Sciatic nerve (tissue), 2 donors: ENCODE data around the gene FNBP1. TPM values are rescaled to one million over a fixed set of nuclear protein-coding genes. Genes with fewer than 3 reads are reported as not detected.

Experiments used
- ATAC-seq: fragments of 200-7000 bp; cut with Tn5 transposase; one replicate; pipeline ENCODE4 v1.9.1; 2020; ENCODE audit warnings: mild to moderate bottlenecking, moderate library complexity
- DNase-seq: peaks from one replicate; pipeline ENCODE4 v3.0.0-alpha.2; 2020; ENCODE audit warnings: low spot score
- intact Hi-C: fragments of 100-400 bp; cut with DNase I; formaldehyde crosslinking; loops from one replicate; pipeline ENCODE4 v1.14.2; 2022
- total RNA-seq: library from RNA; stranded (reverse); fragmentation: NEBNext Ultra II Directional; extraction: Animal tissue kit (Norgen Biotek cat#: 25700); gene quantifications from one replicate; pipeline ENCODE4 v1.2.1, GENCODE V29; 2021
- donor health status: DM: no; HTN: no; CAD: no.
- donor health status: DM: no; HTN: no; CAD: no.

Gene FNBP1
- total RNA-seq, 1 donor from 2014 or later: 132 TPM

DNA sequence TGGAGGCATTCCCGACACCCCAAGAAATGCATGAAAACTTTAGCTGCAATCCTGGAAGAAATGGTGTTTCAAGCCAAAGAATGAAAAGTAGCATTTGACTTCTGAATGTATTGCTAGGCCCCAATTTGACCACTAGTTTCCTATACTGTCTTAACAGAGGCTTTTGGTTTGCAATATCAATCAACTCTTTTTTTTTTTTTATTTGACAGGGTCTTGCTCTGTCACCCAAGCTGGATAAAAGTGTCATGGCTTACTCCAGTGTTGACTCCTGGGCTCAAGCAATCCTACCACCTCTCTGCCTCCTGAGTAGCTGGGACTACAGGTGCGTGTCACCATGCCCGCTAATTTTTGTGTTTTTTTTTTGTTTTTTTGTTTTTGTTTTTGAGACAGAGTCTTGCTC, 7.5 kb upstream of the FNBP1 start:
- ATAC-seq (no peak), DNase-seq (no peak)
- intact Hi-C loops: loop anchor here (10.0 kb wide), 1 partner anchor 166 kb away; no protein-coding TSS in a partner anchor

DNA sequence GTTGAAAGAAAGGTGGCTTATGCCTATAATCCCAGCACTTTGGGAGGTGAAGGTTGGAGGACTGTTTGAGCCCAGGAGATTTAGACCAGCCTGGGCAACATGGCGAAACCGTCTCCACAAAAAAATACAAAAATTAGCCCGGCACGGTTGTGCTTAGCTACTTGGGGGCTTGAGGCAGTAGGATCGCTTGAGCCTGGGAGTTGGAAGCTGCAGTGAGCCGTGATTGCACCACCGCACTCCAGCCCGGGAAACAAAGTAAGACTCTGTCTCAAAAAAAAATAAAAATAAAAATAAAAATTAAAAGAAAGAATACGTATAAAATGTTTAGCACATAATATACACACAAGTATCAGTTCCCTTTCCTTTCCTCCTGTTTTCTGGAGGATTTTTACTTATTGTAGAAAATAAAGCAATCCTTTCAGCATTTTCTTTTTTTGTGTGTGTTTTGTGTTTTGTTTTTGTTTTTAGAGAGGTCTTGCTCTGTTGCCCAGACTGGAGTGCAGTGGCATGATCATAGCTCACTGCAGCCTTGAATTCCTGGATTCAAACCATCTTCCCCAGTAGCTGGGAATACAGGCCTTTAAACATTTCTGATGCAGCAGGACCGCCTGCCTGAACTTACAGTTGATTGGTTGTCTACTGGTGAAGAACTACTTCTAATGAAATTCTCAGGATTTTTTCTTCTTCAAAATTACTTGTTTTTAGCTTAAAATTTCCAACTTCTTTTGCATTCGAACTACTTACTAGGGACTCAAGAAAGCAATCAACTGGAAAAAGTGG, 6.6 kb upstream of the FNBP1 start:
- DNase-seq (no peak), ATAC-seq (no peak)
- intact Hi-C loops: loop anchor here (5.0 to 10.0 kb wide), 2 partner anchors 165 to 838 kb away; no protein-coding TSS in a partner anchor

DNA sequence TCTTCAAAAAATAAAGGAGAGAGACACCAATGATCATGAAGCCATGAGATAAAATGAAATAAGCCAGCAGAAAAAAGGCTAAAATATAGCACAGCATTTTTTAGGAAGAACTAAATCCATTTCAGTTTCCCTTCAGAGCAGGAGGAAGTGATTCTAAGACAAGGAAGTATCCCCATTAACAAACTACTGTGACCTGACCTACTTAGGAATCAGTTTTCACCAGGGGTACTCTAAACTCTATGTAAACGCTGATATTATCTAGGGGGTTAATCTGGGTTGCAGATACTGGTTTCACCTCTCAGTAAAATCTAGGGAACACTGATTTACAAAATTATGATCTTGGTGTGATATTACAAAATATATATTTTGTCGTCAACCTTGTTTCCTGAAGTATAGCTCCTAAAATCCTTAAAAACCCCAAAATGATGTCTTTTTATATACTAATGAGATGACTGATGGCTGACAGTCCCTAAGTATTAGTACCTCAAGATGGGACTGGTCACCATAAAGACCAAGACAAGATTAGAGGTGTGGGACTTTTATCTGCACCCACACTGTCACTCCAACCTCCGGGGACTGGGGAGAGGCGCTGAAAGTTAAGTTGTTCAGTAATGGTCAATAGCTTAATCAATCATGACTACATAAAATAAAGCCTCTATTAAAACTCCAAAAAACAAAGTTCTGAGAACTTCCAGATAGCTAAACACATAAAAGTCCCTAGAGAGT, 2.9 kb upstream of the FNBP1 start:
- intact Hi-C loops: loop anchor here (5.0 kb wide), 1 partner anchor 841 kb away; no protein-coding TSS in a partner anchor
- no peak for ATAC-seq

DNA sequence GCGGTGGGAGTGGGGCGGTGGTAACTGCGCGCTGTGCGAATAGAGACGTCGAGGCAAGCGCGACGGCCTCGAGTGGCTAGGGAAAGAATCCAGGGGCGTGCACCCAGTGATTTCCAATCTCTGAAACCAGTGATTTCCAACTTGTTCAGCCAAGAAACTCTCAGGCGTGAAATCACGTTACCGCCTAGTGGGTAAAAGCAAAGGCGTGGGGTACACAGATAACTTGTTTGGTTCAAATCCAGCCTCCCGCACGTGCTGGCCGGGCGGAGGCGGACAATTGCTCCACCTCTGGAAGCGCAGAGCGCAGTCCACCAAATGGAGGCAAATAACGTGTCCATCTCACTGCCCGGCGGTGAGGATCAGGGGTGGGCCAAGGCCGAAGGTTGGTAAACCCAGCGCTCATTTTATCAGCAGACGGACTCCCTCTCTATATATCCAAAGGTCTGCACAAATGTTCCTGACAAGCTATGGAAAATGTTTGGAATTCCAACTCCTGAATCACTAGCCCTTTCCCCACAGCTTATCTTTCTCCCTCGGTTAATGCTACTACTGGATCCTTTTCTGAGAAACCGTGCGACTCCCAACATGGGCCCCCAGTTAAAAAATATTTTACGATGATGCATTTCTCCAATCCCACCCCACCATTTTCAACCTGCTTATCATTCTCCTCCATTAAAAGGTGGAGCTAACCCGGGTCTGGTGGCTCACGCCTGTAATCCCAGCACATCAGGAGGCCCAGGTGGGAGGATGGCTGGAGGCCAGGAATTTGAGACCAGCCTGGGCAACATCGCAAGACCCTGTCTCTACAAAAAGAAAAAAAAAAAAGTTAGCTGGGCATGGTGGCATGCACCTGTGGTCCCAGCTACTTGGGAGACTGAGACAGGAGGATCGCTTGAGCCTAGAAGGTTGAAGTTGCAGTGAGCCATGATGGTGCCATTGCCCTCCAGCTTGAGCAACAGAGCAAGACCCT, 950 bp upstream of the FNBP1 start:
- intact Hi-C loops: no loop called here

More for the DNA sequence above, 2.9 kb upstream of the FNBP1 start:
- no peak for DNase-seq

DNA sequence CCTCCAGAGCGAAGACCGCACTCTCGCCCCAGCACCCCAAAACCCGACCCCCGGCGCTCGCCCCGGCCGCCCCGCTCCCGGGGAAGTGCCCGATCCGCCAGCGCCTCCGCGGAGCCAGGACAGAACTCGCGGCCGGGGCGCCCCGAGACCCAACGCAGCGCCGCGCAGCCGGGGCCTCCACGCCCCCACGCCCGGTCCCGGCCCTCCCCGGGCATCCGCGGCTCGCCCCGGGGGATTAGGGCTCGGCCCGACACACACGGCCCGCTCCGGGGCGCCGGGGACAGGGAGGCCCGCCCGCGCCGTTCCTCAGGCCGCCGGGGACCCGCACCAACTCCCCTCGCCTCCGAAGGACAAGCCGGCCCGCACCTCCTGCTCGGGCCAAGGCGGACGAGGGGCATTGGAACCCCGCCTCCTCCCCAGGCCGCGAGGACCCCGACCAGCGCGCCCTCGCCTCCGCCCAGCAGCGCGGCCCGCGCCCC, 544 bp downstream of the FNBP1 start:
- intact Hi-C loops: no loop called here
- ATAC-seq: no peak

More for the DNA sequence above, 950 bp upstream of the FNBP1 start:
- peak; percentile 76 for DNase-seq
- ATAC-seq: peak; percentile 84

DNA sequence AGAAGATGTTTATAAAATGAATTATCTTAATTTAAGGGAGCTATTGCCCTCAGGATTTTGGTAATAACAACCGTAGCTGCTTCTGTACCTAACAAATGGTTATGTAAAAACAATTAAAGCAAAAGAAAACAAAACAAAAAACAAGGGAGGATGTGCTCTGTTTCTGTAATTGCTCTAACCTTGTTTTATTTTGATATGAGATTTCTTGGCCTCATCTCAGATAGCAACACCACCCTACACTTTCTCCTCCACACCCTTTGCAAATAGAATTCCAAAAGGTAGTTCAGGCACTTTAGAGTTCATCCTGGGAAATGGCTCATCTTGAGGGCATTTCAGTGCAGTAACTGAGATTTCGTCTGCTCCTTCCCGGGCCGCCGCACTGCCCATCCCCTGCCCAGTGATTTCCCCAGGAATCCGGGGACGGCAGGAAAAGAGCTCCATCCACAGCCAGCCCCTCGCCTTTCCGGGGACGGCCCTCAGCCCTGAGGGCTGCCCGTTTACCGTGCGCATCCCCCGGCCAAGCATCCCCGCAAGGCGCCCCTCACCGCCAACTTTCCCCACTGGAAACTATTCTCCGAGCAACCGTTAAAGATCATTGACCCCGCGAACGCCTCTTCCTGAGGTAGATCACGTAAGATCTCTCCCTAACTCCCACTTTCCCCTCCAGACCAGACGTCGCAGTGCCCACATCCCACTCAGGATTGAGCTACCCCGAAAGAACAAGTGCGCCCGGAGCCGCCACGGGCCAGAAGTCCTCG, 1.2 kb downstream of the FNBP1 start:
- intact Hi-C loops: no loop called here
- no peak for DNase-seq
- peak; percentile 23 for ATAC-seq

More for the DNA sequence above, 544 bp downstream of the FNBP1 start:
- DNase-seq: peak; percentile 69

DNA sequence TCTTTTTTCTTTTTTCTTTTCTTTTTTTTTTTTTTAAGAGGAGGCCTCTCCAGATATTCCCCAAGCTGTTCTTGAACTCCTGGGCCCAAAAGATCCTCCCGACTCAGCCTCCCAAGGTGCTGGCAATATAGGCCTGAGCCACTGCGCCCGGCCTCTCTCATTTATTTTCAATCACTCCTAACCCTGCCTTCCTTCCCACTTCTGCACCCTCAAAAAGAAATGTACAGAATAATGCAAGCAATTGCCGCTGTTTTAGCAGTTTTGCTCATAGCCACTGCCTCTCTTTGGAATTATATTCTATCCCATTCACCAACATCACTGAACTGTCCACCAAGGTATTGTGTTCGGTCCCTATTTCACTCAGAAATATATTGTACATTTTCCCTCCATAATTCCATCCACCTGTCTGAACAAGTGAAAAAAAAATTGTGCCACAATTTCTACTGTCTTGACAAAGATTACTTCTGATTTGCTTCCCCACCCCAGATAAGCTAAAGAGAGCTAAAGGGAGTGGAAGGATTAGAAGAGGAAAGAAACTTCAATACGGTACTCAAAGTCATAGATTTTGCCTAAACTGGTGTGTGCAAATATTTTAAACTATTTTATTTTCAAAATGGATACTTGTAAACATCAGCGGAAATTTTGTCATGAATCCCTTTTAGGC, 1.9 kb downstream of the FNBP1 start:
- ATAC-seq (no peak), DNase-seq (no peak)
- intact Hi-C loops: no loop called here

DNA sequence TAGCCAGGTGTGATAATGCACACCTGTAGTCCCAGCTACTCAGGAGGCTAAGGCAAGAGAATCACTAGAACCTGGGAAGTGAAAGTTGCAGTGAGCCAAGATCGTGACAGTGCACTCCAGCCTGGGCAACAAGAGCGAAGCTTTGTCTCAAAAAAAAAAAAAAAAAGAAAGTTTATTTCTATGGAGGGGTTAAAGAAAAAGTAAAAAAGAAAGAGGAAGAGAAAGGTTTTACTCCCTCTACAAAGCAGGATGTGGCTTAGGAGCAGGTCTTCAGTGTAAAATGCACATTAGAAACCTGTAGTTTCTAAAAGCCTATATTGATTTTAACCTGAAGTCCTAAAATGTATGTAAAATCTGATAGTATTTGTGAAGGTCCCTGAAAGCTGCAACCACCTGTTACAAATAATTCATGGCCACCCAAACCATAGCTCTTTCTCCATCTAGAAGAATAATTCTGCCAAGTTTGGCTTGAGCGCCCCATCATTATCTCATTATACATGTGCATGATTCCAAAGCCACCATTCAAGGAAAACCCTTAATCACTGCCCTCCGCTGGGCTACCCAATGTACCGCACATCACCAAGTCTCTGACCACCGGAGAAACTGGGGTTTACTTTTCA, 3.4 kb downstream of the FNBP1 start:
- intact Hi-C loops: no loop called here
- ATAC-seq (no peak), DNase-seq (no peak)

DNA sequence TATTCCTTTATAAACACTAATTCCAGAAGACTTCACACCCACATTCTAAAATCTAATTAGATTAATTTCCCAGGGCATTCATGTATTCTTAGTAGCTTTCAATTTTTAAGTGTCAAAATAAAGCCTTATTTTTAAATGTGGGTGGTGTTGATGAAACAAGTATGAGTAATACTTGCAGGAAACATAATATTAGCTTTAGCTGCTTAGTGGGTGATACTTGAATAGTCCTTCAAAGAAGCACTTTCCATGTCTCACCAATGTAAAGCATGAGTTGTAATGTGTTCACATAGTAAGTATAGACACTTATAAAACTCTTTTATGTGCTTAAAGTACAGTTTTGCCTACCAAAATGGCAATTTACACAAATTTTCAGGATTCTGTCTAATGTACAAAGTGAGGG, 6.9 kb downstream of the FNBP1 start:
- DNase-seq (no peak), ATAC-seq (no peak)
- intact Hi-C loops: no loop called here

DNA sequence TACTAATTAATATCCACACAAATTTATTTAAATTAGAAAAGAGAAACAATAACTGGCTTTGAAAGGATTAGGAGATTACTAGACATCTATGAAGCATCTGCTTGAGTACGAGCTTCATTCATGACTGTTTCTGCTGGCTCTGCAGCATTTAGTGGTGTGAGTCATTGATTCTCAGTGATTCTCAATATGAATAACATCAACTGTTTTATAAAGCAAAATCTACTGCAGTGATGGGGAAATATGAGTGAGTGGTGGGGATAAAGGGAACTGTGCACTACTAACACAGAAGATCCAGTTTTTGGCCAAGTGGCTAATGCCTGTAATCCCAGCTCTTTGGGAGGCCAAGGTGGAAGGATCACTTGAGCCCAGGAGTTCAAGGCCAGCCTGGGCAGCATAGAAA, 8.4 kb downstream of the FNBP1 start:
- DNase-seq (no peak), ATAC-seq (no peak)
- intact Hi-C loops: no loop called here

DNA sequence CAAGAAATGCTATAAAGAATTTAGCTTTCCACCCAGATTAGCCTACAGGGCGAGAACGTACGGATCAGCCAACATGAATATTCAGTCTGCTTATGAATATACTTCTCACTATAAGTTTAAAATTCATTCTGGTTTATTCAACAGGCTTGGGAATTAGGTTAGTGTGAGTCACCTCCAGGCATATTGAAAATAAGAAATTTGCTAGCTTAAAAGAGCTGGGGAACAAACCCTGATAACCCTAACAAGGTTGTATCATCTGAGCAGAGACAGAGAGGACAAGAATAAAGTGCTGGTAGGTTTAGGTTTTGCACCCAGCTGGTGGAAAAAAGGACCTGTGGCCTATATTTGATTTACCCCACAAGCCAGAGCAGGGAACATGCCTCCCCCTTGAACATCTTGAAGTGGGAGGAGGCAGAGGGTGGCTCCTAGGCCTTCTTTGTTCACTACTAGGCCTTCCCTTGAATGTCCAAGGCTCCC, 12.3 kb downstream of the FNBP1 start:
- DNase-seq (no peak), ATAC-seq (no peak)
- intact Hi-C loops: no loop called here

DNA sequence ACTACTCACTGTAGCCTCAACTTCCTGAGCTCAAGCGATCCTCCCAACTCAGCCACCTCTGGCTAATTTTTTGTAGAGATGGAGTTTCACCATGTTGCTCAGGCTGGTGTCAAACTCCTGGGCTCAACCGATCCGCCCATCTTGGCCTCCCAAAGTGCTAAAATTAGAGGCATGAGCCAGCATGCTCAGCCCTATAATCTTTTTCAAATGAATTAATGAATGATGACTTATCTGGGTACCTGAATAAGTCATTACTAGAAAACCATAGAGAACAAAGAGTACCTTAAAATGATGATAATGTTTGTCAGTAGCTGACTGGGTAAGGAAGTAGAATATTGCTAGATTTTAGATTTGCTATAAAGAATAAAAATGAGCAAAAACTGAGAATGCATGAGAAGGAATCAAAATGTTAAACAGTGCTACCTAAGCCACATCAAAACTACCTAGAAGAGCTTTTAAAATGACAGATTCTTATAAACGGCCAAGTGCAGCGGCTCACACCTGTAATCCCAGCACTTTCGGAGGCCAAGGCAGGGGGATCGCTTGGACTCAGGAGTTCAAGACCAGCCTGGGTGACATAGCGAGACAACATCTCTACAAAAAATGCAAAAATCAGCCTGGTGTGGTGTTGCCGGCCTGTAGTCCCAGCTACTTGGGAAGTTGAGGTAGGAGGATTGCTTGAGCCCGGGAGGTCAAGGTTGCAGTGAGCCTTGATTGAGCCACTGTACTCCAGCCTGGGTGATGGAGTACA, 13.6 kb downstream of the FNBP1 start:
- intact Hi-C loops: no loop called here
- ATAC-seq (no peak), DNase-seq (no peak)

DNA sequence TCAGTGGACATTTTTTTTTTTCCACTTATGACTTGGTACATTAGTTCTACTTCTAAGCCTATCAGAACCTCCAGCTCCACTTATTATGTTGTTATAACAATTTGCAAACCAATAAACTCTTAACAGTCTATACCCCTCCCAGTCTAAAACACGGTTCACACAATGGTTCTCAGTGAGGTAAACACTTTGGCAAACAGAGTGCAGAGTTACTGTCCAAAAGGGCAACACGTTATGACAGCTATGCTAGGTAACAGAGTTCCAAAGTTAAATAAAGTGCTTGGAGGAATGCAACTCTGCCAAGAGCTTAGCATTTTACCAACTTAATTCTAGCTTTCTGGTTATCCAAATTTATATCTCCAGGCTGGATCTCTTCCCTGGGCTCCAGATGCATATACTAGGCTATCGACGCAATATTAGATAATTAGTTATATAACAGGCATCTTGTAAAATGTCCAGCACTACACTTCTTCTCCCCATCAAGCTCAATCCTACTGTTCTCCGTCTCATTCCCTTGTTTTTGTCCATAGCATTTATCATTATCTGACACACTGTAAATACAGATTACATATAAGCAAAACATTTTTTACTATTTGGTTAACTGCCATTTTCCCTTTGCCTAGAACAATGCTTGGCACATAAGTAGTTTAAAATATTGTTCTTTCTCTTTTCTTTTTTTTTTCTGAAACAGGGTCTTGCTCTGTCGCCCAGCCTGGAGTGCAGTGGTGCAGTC, 14.3 kb downstream of the FNBP1 start:
- DNase-seq (no peak), ATAC-seq (no peak)
- intact Hi-C loops: no loop called here

DNA sequence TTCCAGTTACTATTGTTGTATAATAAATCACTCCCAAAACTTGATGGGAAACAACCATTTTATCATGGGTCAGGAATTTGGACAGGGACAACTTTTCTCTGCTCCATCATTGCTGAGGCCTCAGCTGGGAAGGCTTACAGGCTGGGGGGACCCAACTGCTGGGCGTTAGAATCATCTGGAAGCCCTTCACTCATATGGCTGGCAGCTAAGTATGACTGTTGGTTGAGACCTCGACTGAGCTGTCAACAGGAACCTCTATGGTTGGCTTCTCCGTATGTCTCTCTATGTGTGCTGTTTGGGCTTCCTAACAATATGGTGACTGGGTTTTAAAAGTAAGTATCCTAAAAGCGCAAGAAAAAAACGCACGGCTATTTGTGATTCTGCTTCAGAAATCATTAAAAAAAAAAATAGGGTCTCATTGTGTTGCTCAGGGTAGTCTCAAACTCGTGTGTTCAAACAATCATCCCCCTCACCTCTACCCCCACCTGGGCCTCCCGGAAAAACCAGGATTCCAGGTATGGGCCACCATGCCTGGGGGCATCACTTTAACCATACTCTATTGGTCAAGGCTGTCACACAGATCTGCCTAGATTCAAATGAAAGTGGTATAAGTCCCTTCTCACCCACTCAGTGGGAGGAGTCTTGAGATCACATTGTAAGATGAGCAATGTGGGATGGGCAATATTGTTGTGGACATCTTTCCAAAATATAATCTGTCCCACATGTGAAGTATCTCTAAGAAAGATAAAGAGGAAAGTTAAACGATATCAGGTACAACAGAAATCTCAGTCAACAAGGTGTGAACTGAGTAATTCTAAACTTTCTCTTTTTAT, 15.2 kb downstream of the FNBP1 start:
- ATAC-seq (no peak), DNase-seq (no peak)
- intact Hi-C loops: no loop called here
